ENCODE data around the gene CDC20. TPM values are rescaled to one million over a fixed set of nuclear protein-coding genes. Genes with fewer than 3 reads are reported as not detected.
A peak's percentile ranks its signal among the peaks of the same experiment; 100 is the strongest.

The CDC20 gene
- total and polyA plus RNA-seq, 2 of the 8 experiments (the other 6 are each of a cell fraction or from before 2014, with no cell fraction given): 214 to 221 TPM

DNA sequence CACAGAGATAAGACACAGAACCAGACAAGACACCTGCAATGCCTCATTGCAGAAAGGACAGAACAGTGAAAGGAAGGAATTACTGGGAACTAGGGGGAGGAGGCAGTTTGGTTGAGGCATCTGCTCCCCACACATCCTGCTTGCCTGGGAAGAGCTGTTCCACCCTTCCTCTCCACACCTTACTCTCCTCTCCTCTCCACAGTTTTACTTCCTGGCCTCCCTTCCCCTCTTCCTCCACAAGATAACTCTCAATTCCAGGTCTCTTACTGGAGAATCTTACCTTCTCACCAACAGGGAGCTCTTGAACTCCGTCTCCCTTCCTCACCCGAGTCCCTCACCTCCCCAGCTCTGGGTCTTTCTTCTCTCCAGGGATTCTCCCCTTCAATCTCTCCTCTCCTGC is 6.9 kb downstream of the CDC20 start:
- Histone ChIP-seq H3K18ac (ENCODE audit: extremely low read depth, low read length) (no peak overlapping the region), H3K14ac (ENCODE audit: insufficient read length) (no peak overlapping the region), H2BK15ac (ENCODE audit: low read length) (no peak overlapping the region), H2AFZ (ENCODE audit: low read length) (no peak overlapping the region), H3K9ac (replicated peaks in 1 of 4; ENCODE audit: extremely low read depth in 1 of 4, low read depth in 3 of 4, low read length in 3 of 4) (no peak overlapping the region), H2BK5ac (ENCODE audit: low read depth, low read length) (no peak overlapping the region), H3K27me3 (replicated peaks in 1 of 4; ENCODE audit: control insufficient read depth in 3 of 4, extremely low read depth in 1 of 4, insufficient read depth in 3 of 4, low read length in 3 of 4) (no peaks in the 10 kb centered on the region), H2BK20ac (ENCODE audit: low read length) (no peak overlapping the region), H3K4me1 (replicated peaks in 1 of 4; ENCODE audit: control insufficient read depth in 3 of 4, insufficient read depth in 4 of 4, low read length in 3 of 4) (peaks cover 4 to 23% (median 13%) of the 10 kb centered on the region in 4 experiments), H2BK12ac (ENCODE audit: low read depth, low read length) (no peak overlapping the region), H3K4me3 (ENCODE audit: extremely low read depth in 1 of 4, insufficient read depth in 2 of 4, low read depth in 3 of 4, low read length in 4 of 4) (peak overlapping the region in 1 of 4 experiments; percentile 68; a peak in 1 of 8 replicates), H3K4me2 (ENCODE audit: insufficient read depth in 1 of 2, low read depth in 2 of 2, low read length in 2 of 2) (peak overlapping the region; percentile 93 to 96), H3K36me3 (ENCODE audit: control insufficient read depth in 2 of 4, insufficient read depth in 4 of 4, low read length in 3 of 4) (peaks cover 16 to 46% (median 28%) of the 10 kb centered on the region in 4 experiments), H3K23ac (ENCODE audit: insufficient read length) (no peak overlapping the region), H4K8ac (ENCODE audit: extremely low read depth, insufficient read depth, low read length) (no peak overlapping the region), H3K79me2 (ENCODE audit: control insufficient read depth in 1 of 2, insufficient read depth in 2 of 2, low read length in 2 of 2) (peaks cover 0 to 10% of the 10 kb centered on the region in 2 experiments; a peak in 2 of 4 replicates), H4K91ac (replicated peaks; ENCODE audit: insufficient read length, low read length) (no peak overlapping the region), H4K20me1 (replicated peaks in 1 of 2; ENCODE audit: control insufficient read depth in 1 of 2, insufficient read depth in 2 of 2, low read length in 2 of 2) (peaks cover 8 to 16% of the 10 kb centered on the region in 2 experiments), H2BK120ac (replicated peaks; ENCODE audit: low read depth, low read length) (no peak overlapping the region), H3K4ac (replicated peaks; ENCODE audit: insufficient read length, low read depth, low read length) (no peak overlapping the region), H3K9me3 (ENCODE audit: insufficient read depth in 2 of 2, low read depth in 1 of 2, low read length in 1 of 2) (no peaks in the 10 kb centered on the region), H3K79me1 (ENCODE audit: low read depth, low read length) (peaks cover 13% of the 10 kb centered on the region), H3K27ac (ENCODE audit: low read depth, low read length) (no peak overlapping the region), H2AK5ac (ENCODE audit: low read depth, low read length) (no peak overlapping the region), H3K56ac (replicated peaks; ENCODE audit: insufficient read length, low read depth, low read length) (no peak overlapping the region), H3K23me2 (ENCODE audit: low read depth, low read length) (peaks cover 13% of the 10 kb centered on the region), H4K5ac (ENCODE audit: insufficient read length, low read depth, low read length) (no peak overlapping the region)
- POLR2A ChIA-PET (ENCODE audit: partially characterized antibody): interaction anchor here (1.1 to 1.8 kb wide), 3 partner anchors 10 to 24 kb away, joined by 3 to 5 read pairs (median 5); partner anchors contain the start of genes MED8 and SZT2
- CTCF ChIA-PET (ENCODE audit: partially characterized antibody): interaction anchor here (1.1 kb wide), 1 partner anchor 17 kb away, joined by 3 read pairs; no protein-coding TSS in a partner anchor
- DNase-seq (ENCODE audit: low read depth in 1 of 2, low spot score in 2 of 2): no peak
- FAIRE-seq: no peak
- WGBS, 2 experiments (ENCODE audit: extremely low coverage in 1 of 2, insufficient coverage in 1 of 2, insufficient read length in 1 of 2, insufficient replicate concordance in 2 of 2, low coverage in 1 of 2, low lambda C conversion rate in 2 of 2, missing lambda C conversion rate in 1 of 2): 80% methylated on average over 2 of the region's 2 CpGs; no CpG with 5 or more reads in 1 of the 2 experiments
- TF ChIP-seq, protein P1, sequence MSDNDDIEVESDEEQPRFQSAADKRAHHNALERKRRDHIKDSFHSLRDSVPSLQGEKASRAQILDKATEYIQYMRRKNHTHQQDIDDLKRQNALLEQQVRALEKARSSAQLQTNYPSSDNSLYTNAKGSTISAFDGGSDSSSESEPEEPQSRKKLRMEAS (IDR thresholded peaks at IDR 0.05): no peak
- TF ChIP-seq CHD1 (IDR thresholded peaks at IDR 0.05; ENCODE audit: low read depth, low read length) (no peak), GTF2F1 (IDR thresholded peaks at IDR 0.05; ENCODE audit: borderline replicate concordance, low read depth, low read length) (no peak), CHD2 (IDR thresholded peaks at IDR 0.05; ENCODE audit: low read length) (no peak), BACH1 (IDR thresholded peaks at IDR 0.05; ENCODE audit: low read length) (no peak), TAF7 (optimal IDR thresholded peaks at IDR 0.05; ENCODE audit: borderline replicate concordance, low read depth, low read length) (no peak), BRCA1 (IDR thresholded peaks at IDR 0.05; ENCODE audit: low read depth, low read length) (no peak)

Measured in H1 (cell line).